HepG2 (cell line): ENCODE measurements around the gene UNC5CL. TPM values are rescaled to one million over a fixed set of nuclear protein-coding genes. Genes with fewer than 3 reads are reported as not detected.

ENCODE experiments used
- ASH2L ChIP-seq: fragments of 300-600, 200-600 bp; sonication (generic); IDR thresholded peaks from 2 replicates; pipeline ENCODE4 v1.7.0; 2017; ENCODE audit warnings: low read depth, mild to moderate bottlenecking, moderate library complexity, mixed read lengths, low read length; ENCODE audit not compliant: insufficient read length
- ERF ChIP-seq: IDR thresholded peaks from 2 replicates; pipeline ENCODE4 v1.6.1; 2018; ENCODE audit warnings: missing biosample characterization, missing genetic modification reagents
- JUND ChIP-seq: sonication (generic); formaldehyde crosslinking; IDR thresholded peaks from 2 replicates; pipeline ENCODE4 v1.8.0; 2022; ENCODE audit warnings: mild to moderate bottlenecking, missing genetic modification reagents
- MIER2 ChIP-seq: IDR thresholded peaks from 2 replicates; pipeline ENCODE4 v1.6.1; 2016; ENCODE audit warnings: missing biosample characterization, missing genetic modification reagents
- PBX3 ChIP-seq: sonication (generic); formaldehyde crosslinking; IDR thresholded peaks from 2 replicates; pipeline ENCODE4 v1.8.1; 2023; ENCODE audit warnings: missing genetic modification reagents, inconsistent platforms, borderline replicate concordance
- PITX1 ChIP-seq: sonication (generic); formaldehyde crosslinking; IDR thresholded peaks from 2 replicates; pipeline ENCODE4 v1.5.1; 2020; ENCODE audit warnings: mild to moderate bottlenecking, missing genetic modification reagents
- SAFB2 ChIP-seq: sonication (generic); formaldehyde crosslinking; IDR thresholded peaks from 2 replicates; pipeline ENCODE4 v1.5.1; 2020; ENCODE audit warnings: missing genetic modification reagents, low read depth, mild to moderate bottlenecking, borderline replicate concordance
- SOX5 ChIP-seq: IDR thresholded peaks from 2 replicates; pipeline ENCODE4 v1.6.1; 2016; ENCODE audit warnings: borderline replicate concordance
- ZBTB8A ChIP-seq: sonication (generic); formaldehyde crosslinking; IDR thresholded peaks from 2 replicates; pipeline ENCODE4 v1.4.0; 2020; ENCODE audit warnings: mild to moderate bottlenecking, low read depth, missing genetic modification reagents, borderline replicate concordance
- ZC3H4 ChIP-seq: sonication (generic); formaldehyde crosslinking; IDR thresholded peaks from 2 replicates; pipeline ENCODE4 v1.4.0; 2020; ENCODE audit warnings: missing genetic modification reagents, borderline replicate concordance
- ZNF17 ChIP-seq: sonication (generic); formaldehyde crosslinking; IDR thresholded peaks from 2 replicates; pipeline ENCODE4 v1.5.0; 2020; ENCODE audit warnings: mild to moderate bottlenecking, missing genetic modification reagents
- ZNF317 ChIP-seq: sonication (generic); formaldehyde crosslinking; IDR thresholded peaks from 2 replicates; pipeline ENCODE4 v1.5.0; 2020; ENCODE audit warnings: mild to moderate bottlenecking, missing genetic modification reagents
- ZNF503 ChIP-seq: sonication (generic); formaldehyde crosslinking; IDR thresholded peaks from 2 replicates; pipeline ENCODE4 v1.4.0; 2020; ENCODE audit warnings: missing genetic modification reagents
- ZNF512 ChIP-seq: sonication (generic); formaldehyde crosslinking; IDR thresholded peaks from 2 replicates; pipeline ENCODE4 v1.4.0; 2020; ENCODE audit warnings: mild to moderate bottlenecking, missing genetic modification reagents
- ZNF543 ChIP-seq: sonication (generic); formaldehyde crosslinking; IDR thresholded peaks from 2 replicates; pipeline ENCODE4 v1.4.0; 2020; ENCODE audit warnings: mild to moderate bottlenecking, missing genetic modification reagents
- ZSCAN20 ChIP-seq: sonication (generic); formaldehyde crosslinking; IDR thresholded peaks from 2 replicates; pipeline ENCODE4 v1.4.0; 2020; ENCODE audit warnings: missing genetic modification reagents, mild to moderate bottlenecking, borderline replicate concordance
- polyA plus RNA-seq, 8 experiments: library from polyadenylated mRNA; depleted of rRNA in 3 of 8; stranded (reverse) in 7 of 8; unstranded in 1 of 8; fragments of >200 nt; fragmentation: Illumina TruSeq in 4 of 8; extraction: Trizol in 4 of 8; gene quantifications; 2 replicates each; pipeline versions ENCODE4 v1.2.1 to v1.2.3, GENCODE V29; 2011 to 2016; ENCODE audit warnings: low read depth in 4 of 8, missing spikeins in 1 of 8, mixed read lengths in 1 of 8; ENCODE audit not compliant: insufficient read depth in 1 of 8
- total RNA-seq, 5 experiments: library from RNA; depleted of rRNA; stranded (reverse); fragments of >200 nt; fragmentation: Illumina TruSeq; extraction: Trizol; gene quantifications; 2 replicates each; pipeline ENCODE4 v1.2.3, GENCODE V29; 2016; ENCODE audit warnings: low read depth in 1 of 5
- TF ChIP-seq, protein P1 (sequence below): sonication (generic); formaldehyde crosslinking; IDR thresholded peaks from 2 replicates; pipeline ENCODE4 v1.4.0; 2020; ENCODE audit warnings: missing genetic modification reagents
- TF ChIP-seq, protein P2 (sequence below): sonication (generic); formaldehyde crosslinking; IDR thresholded peaks from 2 replicates; pipeline ENCODE4 v1.5.0; 2020; ENCODE audit warnings: mild to moderate bottlenecking, missing genetic modification reagents
- TF ChIP-seq, protein P3 (sequence below): sonication (generic); formaldehyde crosslinking; IDR thresholded peaks from 2 replicates; pipeline ENCODE4 v1.4.0; 2020; ENCODE audit warnings: missing genetic modification reagents

The UNC5CL gene
- total and polyA plus RNA-seq, 2 of the 13 experiments (the other 11 are each of a cell fraction or from before 2014, with no cell fraction given): 2.4 to 2.5 TPM

- no peak for TF ChIP-seq ZNF503 (CRISPR knock-in tag)
- no peak for TF ChIP-seq ZNF512
- no peak for TF ChIP-seq ERF (CRISPR knock-in tag)
- no peak for TF ChIP-seq ZC3H4 (CRISPR knock-in tag)
- TF ChIP-seq, protein P1, sequence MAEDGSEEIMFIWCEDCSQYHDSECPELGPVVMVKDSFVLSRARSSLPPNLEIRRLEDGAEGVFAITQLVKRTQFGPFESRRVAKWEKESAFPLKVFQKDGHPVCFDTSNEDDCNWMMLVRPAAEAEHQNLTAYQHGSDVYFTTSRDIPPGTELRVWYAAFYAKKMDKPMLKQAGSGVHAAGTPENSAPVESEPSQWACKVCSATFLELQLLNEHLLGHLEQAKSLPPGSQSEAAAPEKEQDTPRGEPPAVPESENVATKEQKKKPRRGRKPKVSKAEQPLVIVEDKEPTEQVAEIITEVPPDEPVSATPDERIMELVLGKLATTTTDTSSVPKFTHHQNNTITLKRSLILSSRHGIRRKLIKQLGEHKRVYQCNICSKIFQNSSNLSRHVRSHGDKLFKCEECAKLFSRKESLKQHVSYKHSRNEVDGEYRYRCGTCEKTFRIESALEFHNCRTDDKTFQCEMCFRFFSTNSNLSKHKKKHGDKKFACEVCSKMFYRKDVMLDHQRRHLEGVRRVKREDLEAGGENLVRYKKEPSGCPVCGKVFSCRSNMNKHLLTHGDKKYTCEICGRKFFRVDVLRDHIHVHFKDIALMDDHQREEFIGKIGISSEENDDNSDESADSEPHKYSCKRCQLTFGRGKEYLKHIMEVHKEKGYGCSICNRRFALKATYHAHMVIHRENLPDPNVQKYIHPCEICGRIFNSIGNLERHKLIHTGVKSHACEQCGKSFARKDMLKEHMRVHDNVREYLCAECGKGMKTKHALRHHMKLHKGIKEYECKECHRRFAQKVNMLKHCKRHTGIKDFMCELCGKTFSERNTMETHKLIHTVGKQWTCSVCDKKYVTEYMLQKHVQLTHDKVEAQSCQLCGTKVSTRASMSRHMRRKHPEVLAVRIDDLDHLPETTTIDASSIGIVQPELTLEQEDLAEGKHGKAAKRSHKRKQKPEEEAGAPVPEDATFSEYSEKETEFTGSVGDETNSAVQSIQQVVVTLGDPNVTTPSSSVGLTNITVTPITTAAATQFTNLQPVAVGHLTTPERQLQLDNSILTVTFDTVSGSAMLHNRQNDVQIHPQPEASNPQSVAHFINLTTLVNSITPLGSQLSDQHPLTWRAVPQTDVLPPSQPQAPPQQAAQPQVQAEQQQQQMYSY (CRISPR knock-in tag): no peak
- no peak for TF ChIP-seq ZNF543 (CRISPR knock-in tag)
- no peak for TF ChIP-seq ZSCAN20 (CRISPR knock-in tag)
- no peak for TF ChIP-seq ZBTB8A
- TF ChIP-seq ZNF317 (CRISPR knock-in tag): no peak
- TF ChIP-seq ASH2L: peak; percentile 30
- no peak for TF ChIP-seq SAFB2 (CRISPR knock-in tag)
- TF ChIP-seq, protein P2, sequence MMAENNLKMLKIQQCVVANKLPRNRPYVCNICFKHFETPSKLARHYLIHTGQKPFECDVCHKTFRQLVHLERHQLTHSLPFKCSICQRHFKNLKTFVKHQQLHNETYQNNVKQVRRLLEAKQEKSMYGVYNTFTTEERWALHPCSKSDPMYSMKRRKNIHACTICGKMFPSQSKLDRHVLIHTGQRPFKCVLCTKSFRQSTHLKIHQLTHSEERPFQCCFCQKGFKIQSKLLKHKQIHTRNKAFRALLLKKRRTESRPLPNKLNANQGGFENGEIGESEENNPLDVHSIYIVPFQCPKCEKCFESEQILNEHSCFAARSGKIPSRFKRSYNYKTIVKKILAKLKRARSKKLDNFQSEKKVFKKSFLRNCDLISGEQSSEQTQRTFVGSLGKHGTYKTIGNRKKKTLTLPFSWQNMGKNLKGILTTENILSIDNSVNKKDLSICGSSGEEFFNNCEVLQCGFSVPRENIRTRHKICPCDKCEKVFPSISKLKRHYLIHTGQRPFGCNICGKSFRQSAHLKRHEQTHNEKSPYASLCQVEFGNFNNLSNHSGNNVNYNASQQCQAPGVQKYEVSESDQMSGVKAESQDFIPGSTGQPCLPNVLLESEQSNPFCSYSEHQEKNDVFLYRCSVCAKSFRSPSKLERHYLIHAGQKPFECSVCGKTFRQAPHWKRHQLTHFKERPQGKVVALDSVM: no peak
- TF ChIP-seq PITX1 (CRISPR knock-in tag): 0 out of 2 replicates have a peak, but pooled peaks have one; percentile 50
- TF ChIP-seq, protein P3, sequence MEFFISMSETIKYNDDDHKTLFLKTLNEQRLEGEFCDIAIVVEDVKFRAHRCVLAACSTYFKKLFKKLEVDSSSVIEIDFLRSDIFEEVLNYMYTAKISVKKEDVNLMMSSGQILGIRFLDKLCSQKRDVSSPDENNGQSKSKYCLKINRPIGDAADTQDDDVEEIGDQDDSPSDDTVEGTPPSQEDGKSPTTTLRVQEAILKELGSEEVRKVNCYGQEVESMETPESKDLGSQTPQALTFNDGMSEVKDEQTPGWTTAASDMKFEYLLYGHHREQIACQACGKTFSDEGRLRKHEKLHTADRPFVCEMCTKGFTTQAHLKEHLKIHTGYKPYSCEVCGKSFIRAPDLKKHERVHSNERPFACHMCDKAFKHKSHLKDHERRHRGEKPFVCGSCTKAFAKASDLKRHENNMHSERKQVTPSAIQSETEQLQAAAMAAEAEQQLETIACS (CRISPR knock-in tag): no peak
- no peak for TF ChIP-seq JUND (CRISPR knock-in tag)
- no peak for TF ChIP-seq ZNF17
- no peak for TF ChIP-seq PBX3
- no peak for TF ChIP-seq SOX5 (CRISPR knock-in tag)
- TF ChIP-seq MIER2 (CRISPR knock-in tag): no peak
Observed at GRCh38 chr6:41055149-41055548, 16.1 kb upstream of the UNC5CL start (continued).
